ENCODE measurements around the gene TECR. TPM values are rescaled to one million over a fixed set of nuclear protein-coding genes. Genes with fewer than 3 reads are reported as not detected.
"Not testable (repeated sequence)": the region's sequence is repeated elsewhere in the genome, so short reads cannot be mapped to it uniquely, and the experiment has no call there.

TECR gene
- total RNA-seq, 4 donors from 2014 or later = 21.3 to 27.2 (median 24.3) TPM

- TF ChIP-seq POLR2AphosphoS5 (IDR thresholded peaks at IDR 0.05) = no peak
- no peak for TF ChIP-seq POLR2A (IDR thresholded peaks at IDR 0.05)
- TF ChIP-seq, protein P1, sequence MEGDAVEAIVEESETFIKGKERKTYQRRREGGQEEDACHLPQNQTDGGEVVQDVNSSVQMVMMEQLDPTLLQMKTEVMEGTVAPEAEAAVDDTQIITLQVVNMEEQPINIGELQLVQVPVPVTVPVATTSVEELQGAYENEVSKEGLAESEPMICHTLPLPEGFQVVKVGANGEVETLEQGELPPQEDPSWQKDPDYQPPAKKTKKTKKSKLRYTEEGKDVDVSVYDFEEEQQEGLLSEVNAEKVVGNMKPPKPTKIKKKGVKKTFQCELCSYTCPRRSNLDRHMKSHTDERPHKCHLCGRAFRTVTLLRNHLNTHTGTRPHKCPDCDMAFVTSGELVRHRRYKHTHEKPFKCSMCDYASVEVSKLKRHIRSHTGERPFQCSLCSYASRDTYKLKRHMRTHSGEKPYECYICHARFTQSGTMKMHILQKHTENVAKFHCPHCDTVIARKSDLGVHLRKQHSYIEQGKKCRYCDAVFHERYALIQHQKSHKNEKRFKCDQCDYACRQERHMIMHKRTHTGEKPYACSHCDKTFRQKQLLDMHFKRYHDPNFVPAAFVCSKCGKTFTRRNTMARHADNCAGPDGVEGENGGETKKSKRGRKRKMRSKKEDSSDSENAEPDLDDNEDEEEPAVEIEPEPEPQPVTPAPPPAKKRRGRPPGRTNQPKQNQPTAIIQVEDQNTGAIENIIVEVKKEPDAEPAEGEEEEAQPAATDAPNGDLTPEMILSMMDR (IDR thresholded peaks at IDR 0.05) = no peak
- TF ChIP-seq EP300 (IDR thresholded peaks at IDR 0.05) = no peak
- no peaks in the 10 kb centered on the region for H3K27me3 ChIP-seq
- no peak overlapping the region for H3K4me3 ChIP-seq
- H3K4me1 ChIP-seq = peaks cover 0 to 38% (median 0%) of the 10 kb centered on the region in 3 donors
- WGBS, 2 donors (ENCODE audit: low coverage in 1 of 2) = 20% methylated on average over 1 of the region's 23 CpGs; no CpG with 5 or more reads in 1 of the 2 donors
- no peaks in the 10 kb centered on the region for H3K9me3 ChIP-seq
- peak overlapping the region in 3 of 4 donors; percentile 57 to 72 (median 63) for H3K27ac ChIP-seq
- no peak for ATAC-seq
- H3K36me3 ChIP-seq = peaks cover 0 to 46% of the 10 kb centered on the region in 2 donors
Measured at GRCh38 chr19:14562660-14563589, 33.5 kb downstream of the TECR start.

GRCh38 chr19:14563590-14563926 lies 34.2 kb downstream of the TECR start:
- no peak for TF ChIP-seq POLR2A (IDR thresholded peaks at IDR 0.05)
- no peak for TF ChIP-seq POLR2AphosphoS5 (IDR thresholded peaks at IDR 0.05)
- TF ChIP-seq, protein P1 (IDR thresholded peaks at IDR 0.05) = no peak
- no peak for TF ChIP-seq EP300 (IDR thresholded peaks at IDR 0.05)
- Histone ChIP-seq H3K36me3 (peaks cover 0 to 52% of the 10 kb centered on the region in 2 donors), H3K4me3 (no peak overlapping the region), H3K9me3 (no peaks in the 10 kb centered on the region), H3K4me1 (peaks cover 0 to 44% (median 0%) of the 10 kb centered on the region in 3 donors), H3K27ac (no peak overlapping the region), H3K27me3 (no peaks in the 10 kb centered on the region)
- ATAC-seq = no peak
- WGBS, 2 donors (ENCODE audit: low coverage in 1 of 2) = no CpG with 5 or more reads among the region's 16 CpGs

DNA sequence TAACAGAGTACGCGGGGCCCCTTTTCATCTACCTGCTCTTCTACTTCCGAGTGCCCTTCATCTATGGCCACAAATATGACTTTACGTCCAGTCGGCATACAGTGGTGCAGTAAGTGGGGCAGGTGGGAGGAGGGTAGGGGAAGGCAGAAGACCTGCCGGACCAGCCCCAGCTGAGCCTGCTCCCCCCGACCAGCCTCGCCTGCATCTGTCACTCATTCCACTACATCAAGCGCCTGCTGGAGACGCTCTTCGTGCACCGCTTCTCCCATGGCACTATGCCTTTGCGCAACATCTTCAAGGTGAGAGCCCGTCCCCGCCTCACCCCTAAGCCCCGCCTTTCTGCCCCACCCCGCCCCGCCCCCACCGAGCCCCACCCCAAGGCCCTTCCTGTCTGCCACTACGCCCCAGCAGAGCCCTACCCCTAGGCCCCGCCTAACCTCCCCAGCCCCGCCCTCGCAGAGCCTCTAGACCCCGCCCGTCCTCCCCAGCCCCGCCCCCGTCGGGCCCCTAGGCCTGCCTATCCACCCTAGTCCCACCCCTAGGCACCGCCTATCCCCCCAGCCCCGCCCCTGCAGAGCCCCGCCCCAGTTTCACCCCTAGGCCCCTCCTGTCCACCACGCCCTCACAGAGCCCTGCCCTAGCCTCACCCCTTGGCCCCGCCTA lies 34.7 kb downstream of the TECR start:
- 83% methylated on average over 12 of the region's 33 CpGs; no CpG with 5 or more reads in 1 of the 2 donors for WGBS, 2 donors (ENCODE audit: low coverage in 1 of 2)
- Histone ChIP-seq H3K4me1 (peaks cover 0 to 49% (median under 1%) of the 10 kb centered on the region in 3 donors), H3K9me3 (no peaks in the 10 kb centered on the region), H3K27ac (no peak overlapping the region), H3K27me3 (no peaks in the 10 kb centered on the region), H3K36me3 (peaks cover 0 to 55% of the 10 kb centered on the region in 2 donors), H3K4me3 (no peak overlapping the region)
- no peak for ATAC-seq
- TF ChIP-seq, protein P1 (IDR thresholded peaks at IDR 0.05) = no peak
- TF ChIP-seq POLR2AphosphoS5 (IDR thresholded peaks at IDR 0.05) (no peak), POLR2A (IDR thresholded peaks at IDR 0.05) (no peak), EP300 (IDR thresholded peaks at IDR 0.05) (no peak)

DNA sequence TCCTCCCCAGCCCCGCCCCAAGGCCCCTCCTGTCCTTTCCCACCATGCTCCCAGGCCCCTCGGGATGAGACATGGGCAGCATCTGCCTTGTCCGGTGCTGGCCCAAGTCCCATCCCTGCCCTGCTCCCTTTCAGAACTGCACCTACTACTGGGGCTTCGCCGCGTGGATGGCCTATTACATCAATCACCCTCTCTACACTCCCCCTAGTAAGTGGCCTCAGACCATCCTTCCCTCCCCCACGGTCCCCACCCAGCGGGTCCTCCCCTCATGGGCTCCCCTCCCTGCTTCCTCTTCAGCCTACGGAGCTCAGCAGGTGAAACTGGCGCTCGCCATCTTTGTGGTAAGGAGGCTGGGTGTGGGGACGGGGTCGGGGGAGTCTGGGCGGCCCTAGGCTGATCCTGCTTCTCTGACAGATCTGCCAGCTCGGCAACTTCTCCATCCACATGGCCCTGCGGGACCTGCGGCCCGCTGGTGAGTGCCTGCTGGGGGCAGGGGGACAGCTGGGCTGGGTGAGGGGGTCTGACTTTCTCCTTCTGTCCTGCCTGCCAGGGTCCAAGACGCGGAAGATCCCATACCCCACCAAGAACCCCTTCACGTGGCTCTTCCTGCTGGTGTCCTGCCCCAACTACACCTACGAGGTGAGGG lies 35.4 kb downstream of the TECR start:
- H3K27me3 ChIP-seq, H3K9me3 ChIP-seq, H3K4me3 ChIP-seq, ATAC-seq, H3K27ac ChIP-seq: not testable (repeated sequence)
- Histone ChIP-seq H3K4me1 (peaks cover 0 to 52% (median 5%) of the 10 kb centered on the region in 3 donors), H3K36me3 (peaks cover 0 to 60% of the 10 kb centered on the region in 2 donors)
- no CpG with 5 or more reads among the region's 22 CpGs for WGBS, 2 donors (ENCODE audit: low coverage in 1 of 2)

- H3K4me3 ChIP-seq = no peak overlapping the region
- no CpG with 5 or more reads among the region's 22 CpGs for WGBS, 2 donors (ENCODE audit: low coverage in 1 of 2)
- H3K36me3 ChIP-seq = peaks cover 0 to 60% of the 10 kb centered on the region in 2 donors
Measured at GRCh38 chr19:14565298-14565679, 35.9 kb downstream of the TECR start.

More at GRCh38 chr19:14565298-14565679, 35.9 kb downstream of the TECR start:
- H3K27me3 ChIP-seq = no peaks in the 10 kb centered on the region
- H3K27ac ChIP-seq = no peak overlapping the region
- H3K4me1 ChIP-seq = peaks cover 0 to 52% (median 7%) of the 10 kb centered on the region in 3 donors
- no peak for ATAC-seq
- TF ChIP-seq POLR2AphosphoS5 (IDR thresholded peaks at IDR 0.05) = no peak
- no peak for TF ChIP-seq EP300 (IDR thresholded peaks at IDR 0.05)
- TF ChIP-seq POLR2A (IDR thresholded peaks at IDR 0.05) = no peak
- TF ChIP-seq, protein P1 (IDR thresholded peaks at IDR 0.05) = no peak
- H3K9me3 ChIP-seq = no peaks in the 10 kb centered on the region
